Brain microvascular endothelial cell (primary cell): ENCODE measurements around the gene GPR183.

ENCODE experiments used
- DNase-seq: peaks from one replicate; pipeline ENCODE4 v3.0.0-alpha.2; 2020
- H3K27ac ChIP-seq: fragments of 250-450 bp; sonication (Bioruptor Pico); 2 replicates; pipeline ENCODE4 v1.5.1; 2020; ENCODE audit warnings: mild to moderate bottlenecking, moderate library complexity
- H3K27me3 ChIP-seq: fragments of 250-450 bp; sonication (Bioruptor Pico); replicated peaks from 2 replicates; pipeline ENCODE4 v1.5.1; 2020; ENCODE audit warnings: mild to moderate bottlenecking
- H3K36me3 ChIP-seq: fragments of 250-450 bp; sonication (Bioruptor Pico); replicated peaks from 2 replicates; pipeline ENCODE4 v1.5.1; 2020; ENCODE audit warnings: mild to moderate bottlenecking
- H3K4me3 ChIP-seq: 2 replicates; pipeline ENCODE4 v1.5.1; 2011; ENCODE audit warnings: low read depth, mild to moderate bottlenecking, control low read depth, low read length, moderate library complexity
- in situ Hi-C: cut with HindIII; loops from 2 replicates; pipeline ENCODE4 v1.10.0; 2017; ENCODE audit warnings: low sequenced_read_pairs, low pct_ligation_motif_present
- TF ChIP-seq, protein P1 (sequence below): IDR thresholded peaks from 2 replicates; pipeline ENCODE4 v1.5.1; 2011; ENCODE audit warnings: low read depth, mild to moderate bottlenecking, moderate library complexity, low read length, control low read depth, inconsistent platforms; ENCODE audit errors: missing control alignments

GPR183 gene

DNA sequence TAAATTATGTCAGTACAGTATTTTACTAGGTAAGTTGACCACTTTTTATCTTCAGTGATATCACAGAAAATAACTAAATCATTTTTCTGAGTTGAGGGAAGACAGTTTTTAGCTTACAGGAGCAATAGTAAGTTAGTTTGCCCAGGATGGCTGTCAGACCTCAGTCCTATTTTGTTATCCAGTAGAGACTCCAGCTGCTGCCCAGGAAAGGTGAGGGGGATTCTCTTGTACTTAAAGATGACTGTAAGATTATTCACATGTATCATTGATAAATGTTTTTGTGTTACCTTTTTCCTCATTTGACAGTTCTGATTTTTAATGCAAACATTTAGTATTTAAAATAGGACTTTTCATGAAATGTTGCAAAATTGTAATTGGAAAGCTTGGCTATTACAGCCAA lies 14.5 kb upstream of the GPR183 start:
- TF ChIP-seq, protein P1, sequence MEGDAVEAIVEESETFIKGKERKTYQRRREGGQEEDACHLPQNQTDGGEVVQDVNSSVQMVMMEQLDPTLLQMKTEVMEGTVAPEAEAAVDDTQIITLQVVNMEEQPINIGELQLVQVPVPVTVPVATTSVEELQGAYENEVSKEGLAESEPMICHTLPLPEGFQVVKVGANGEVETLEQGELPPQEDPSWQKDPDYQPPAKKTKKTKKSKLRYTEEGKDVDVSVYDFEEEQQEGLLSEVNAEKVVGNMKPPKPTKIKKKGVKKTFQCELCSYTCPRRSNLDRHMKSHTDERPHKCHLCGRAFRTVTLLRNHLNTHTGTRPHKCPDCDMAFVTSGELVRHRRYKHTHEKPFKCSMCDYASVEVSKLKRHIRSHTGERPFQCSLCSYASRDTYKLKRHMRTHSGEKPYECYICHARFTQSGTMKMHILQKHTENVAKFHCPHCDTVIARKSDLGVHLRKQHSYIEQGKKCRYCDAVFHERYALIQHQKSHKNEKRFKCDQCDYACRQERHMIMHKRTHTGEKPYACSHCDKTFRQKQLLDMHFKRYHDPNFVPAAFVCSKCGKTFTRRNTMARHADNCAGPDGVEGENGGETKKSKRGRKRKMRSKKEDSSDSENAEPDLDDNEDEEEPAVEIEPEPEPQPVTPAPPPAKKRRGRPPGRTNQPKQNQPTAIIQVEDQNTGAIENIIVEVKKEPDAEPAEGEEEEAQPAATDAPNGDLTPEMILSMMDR = no peak
- in situ Hi-C loops = no loop called here
- peak overlapping the region; percentile 83 for H3K27ac ChIP-seq
- no peak overlapping the region for H3K4me3 ChIP-seq
- no peaks in the 10 kb centered on the region for H3K27me3 ChIP-seq
- no peak for DNase-seq
- no peaks in the 10 kb centered on the region for H3K36me3 ChIP-seq

DNA sequence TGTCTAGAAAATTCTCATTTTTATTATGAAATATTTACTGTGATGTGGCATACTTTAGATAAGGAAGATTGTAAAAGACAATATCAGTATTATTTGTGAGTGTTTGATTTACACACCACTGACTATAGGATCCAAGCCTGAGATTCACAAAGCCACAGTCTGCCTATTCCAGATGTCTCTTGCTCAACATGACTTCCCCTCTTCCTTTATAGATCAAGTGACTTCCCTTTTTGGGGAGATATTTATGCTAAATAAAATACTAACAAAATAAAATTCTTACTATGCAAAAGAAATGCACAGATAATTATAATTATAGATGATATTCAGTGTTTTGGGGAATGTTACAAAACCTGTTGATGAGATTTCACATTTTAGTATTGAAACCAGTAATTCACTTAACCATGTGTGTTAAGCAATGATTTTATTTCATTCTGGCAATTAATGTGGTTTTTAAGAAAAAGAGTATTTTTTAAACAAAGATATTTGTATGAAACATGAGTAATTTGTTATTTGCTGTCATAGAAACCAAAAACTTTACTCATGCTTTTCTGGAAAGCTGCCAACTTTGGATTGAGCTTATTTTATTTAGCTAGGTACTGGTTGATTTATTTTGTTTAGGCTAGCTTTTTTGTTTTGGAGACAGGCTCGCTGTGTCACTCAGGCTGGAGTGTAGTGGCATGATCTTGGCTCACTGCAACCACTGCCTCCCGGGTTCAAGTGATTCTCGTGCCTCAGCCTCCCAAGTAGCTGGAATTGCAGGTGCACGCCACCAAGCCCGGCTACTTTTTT lies 13.7 kb upstream of the GPR183 start:
- Histone ChIP-seq H3K27me3 (no peaks in the 10 kb centered on the region), H3K27ac (peak overlapping the region; percentile 83), H3K36me3 (no peaks in the 10 kb centered on the region), H3K4me3 (no peak overlapping the region)
- DNase-seq = peak; percentile 89
- in situ Hi-C loops = no loop called here
- TF ChIP-seq, protein P1 = no peak

DNA sequence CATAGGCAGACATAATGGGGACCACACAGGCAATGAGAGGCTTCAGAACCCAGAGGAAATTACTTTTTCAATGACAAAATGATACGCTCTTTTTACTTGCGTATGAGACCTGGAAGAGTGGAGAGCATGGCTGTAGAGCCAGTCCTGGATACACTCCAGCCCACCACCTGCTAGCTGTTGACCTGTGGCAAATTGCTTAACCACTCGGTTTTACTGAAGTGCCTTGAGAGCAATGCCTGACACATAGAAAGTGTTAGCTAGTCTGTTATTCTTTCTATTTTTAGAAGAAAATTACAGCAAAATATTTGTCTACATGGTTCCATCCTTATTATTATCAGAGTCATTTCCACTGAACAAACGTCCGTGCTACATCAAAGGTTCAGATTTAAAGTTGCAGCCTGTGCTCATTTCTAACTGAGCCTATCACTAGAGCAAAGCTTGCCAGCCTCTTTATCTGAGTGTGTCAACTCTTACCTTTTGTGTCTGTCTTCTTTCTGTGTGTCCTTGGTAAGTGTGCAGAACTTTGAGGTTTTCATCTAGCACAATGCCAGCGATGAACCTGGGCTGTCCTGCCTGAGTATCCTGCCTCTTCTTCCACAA lies 9.6 kb upstream of the GPR183 start:
- H3K27ac ChIP-seq = peak overlapping the region; percentile 36
- no peaks in the 10 kb centered on the region for H3K36me3 ChIP-seq

DNA sequence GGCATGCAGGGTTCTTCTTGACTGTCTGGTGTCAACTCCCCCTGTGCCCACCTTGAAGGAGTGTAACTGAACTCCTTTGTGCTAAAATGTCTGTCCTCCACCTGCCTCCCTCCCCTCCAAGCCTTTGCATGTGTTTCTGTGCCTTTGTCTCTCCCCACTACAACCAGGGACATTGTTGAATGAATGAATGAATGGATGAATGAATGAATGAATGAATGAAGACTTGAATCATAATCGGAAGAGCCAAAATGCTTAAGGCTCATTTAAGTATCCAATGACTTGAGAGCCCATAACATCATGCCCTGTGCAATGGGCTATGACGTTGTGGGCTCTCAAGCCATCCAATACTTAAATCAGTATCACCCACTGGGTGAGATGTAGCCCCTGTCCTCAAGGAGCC lies 9.0 kb upstream of the GPR183 start:
- H3K36me3 ChIP-seq = no peaks in the 10 kb centered on the region
- in situ Hi-C loops = no loop called here
- DNase-seq = no peak
- H3K4me3 ChIP-seq = no peak overlapping the region
- TF ChIP-seq, protein P1 = no peak
- H3K27ac ChIP-seq = peak overlapping the region; percentile 95
- no peaks in the 10 kb centered on the region for H3K27me3 ChIP-seq

More for the DNA sequence above, 9.6 kb upstream of the GPR183 start:
- in situ Hi-C loops = no loop called here
- TF ChIP-seq, protein P1 = no peak
- no peak for DNase-seq
- H3K27me3 ChIP-seq = no peaks in the 10 kb centered on the region
- no peak overlapping the region for H3K4me3 ChIP-seq

DNA sequence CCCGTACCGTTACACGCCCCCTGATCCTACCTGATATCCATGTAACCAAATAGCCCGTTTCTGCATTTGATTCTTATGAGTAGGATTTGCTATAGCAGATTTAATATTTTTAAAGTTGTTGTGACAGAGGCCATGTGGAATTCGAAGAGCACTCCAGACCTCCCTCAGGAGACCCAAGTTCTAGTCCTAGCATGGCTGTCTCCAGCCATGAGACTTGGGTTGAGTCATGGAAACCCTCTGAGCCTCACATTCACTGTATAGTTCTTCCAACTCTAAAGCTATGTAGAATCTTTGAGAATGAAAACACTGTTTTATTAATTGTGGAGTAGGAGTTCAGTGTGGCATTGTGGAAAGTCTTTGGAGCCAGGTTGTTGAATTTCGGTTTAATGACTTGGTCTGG lies 8.0 kb upstream of the GPR183 start:
- H3K4me3 ChIP-seq = no peak overlapping the region
- peak overlapping the region; percentile 95 for H3K27ac ChIP-seq
- DNase-seq = no peak
- no peaks in the 10 kb centered on the region for H3K27me3 ChIP-seq
- in situ Hi-C loops = no loop called here
- TF ChIP-seq, protein P1 = no peak
- H3K36me3 ChIP-seq = no peaks in the 10 kb centered on the region
